NCI-H446 (cell line): Measurements from ENCODE around the gene CREB5.
"Not testable (repeated sequence)": the region's sequence is repeated elsewhere in the genome, so short reads cannot be mapped to it uniquely, and the experiment has no call there.

Source experiments
- DNase-seq, 2 experiments: peaks; one replicate each; lab custom pipeline; 2025; lab: John Stamatoyannopoulos, UW

Gene CREB5

DNA sequence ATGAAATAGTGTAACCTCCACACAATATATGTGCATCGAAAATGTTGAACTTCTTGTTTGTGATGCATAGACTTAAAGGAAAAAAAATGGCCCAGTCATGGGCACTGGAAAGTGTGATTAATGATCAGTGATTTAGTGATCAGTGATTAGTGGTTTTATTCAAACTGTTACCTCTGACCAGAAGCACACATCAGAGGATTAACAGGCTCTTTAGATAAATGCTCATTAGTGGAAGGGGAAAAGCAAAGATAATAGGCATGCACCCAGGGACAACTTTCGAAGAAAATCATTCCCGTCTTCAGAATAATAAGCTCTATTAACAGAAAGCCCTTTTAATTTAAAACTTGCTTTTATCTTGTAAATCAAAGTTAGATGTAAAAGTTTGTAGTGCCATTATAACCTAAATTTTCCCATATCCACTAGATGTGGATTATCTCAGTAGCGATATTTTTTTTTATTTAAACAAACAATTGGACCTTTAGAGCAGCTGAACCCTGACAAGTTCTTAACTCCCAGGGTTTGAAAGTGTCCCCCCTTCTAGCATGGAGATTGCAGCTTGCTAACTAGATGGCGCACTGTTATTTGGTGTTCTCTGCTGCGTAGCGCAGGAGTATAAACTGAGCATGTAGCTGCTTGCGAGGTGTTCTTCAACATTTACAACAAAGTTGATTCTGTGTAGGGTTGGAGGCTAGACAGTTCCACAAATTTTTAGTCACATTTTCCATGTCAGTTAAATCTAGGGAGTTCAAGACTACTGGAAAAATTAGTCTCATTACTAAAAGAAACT lies at the start of gene CREB5:
CREB5 (plus strand) TSS at position 643 of the 787 bp plus-strand sequence. CDS start 397 bp downstream, outside the sequence.
- no peak for DNase-seq

DNA sequence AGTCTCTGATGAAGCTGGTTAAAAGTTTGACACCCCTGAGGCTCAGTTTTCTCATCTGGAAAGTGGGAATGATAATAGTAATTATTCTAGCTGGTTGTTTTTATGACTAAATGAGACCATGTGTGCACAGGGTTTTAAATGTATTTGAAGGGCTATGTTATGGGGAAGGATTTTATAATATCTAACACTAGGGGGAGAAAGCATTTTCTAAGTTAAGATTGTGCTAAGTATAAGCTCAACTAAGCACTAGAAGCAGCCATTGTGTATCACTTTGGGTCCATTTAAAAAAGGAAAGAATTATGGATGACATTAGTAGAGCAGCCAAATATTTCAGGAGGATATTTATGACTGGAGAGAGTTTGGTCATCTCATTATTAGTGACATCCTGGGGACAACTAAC lies 49.5 kb upstream of the CREB5 start:
- no peak for DNase-seq

- no peak for DNase-seq
Measured at GRCh38 chr7:28364082-28364481, 48.2 kb upstream of the CREB5 start.

GRCh38 chr7:28369523-28369922 lies 42.8 kb upstream of the CREB5 start:
- no peak for DNase-seq

DNA sequence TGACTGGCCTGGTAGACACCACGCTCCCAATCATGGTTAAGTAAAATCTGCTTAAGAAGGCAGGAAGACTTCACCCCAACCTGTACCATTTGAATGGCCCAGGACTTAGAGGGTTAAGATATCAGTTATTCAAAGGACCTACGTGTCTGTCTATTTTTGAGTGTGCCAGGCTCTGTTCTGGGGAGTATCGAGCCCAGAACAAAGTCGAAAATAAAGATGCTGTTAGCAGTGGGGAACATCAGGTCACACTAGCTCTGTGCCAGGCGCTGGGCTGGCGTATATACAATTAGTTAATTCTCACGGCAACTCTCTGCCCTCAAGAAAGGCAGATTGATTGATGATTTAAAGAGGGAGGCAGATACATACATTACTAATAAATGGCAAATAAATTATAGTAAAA lies 40.5 kb upstream of the CREB5 start:
- no peak for DNase-seq

- no peak for DNase-seq
Measured at GRCh38 chr7:28373990-28374389, 38.3 kb upstream of the CREB5 start.

DNA sequence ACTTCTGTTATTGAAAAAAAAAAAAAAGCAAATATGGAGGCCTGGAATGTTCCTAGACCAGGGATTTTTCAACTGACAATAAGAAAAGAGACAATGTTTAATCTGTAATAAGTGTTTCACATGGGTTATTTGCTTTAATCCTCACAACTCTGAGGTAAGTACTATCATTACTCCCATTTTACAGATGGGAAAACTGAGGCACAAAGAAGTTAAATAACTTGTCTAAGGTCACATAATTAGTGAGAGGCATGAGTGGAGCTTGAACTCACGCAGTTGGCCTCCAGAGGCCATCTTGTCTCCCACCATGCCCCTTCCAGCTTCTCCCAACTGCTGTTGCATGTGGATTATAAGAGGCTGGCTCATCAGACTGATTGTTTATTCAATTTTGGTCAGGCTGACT lies 36.6 kb upstream of the CREB5 start:
- DNase-seq, result no peak

GRCh38 chr7:28376634-28377033 lies 35.7 kb upstream of the CREB5 start:
- DNase-seq, result no peak

DNA sequence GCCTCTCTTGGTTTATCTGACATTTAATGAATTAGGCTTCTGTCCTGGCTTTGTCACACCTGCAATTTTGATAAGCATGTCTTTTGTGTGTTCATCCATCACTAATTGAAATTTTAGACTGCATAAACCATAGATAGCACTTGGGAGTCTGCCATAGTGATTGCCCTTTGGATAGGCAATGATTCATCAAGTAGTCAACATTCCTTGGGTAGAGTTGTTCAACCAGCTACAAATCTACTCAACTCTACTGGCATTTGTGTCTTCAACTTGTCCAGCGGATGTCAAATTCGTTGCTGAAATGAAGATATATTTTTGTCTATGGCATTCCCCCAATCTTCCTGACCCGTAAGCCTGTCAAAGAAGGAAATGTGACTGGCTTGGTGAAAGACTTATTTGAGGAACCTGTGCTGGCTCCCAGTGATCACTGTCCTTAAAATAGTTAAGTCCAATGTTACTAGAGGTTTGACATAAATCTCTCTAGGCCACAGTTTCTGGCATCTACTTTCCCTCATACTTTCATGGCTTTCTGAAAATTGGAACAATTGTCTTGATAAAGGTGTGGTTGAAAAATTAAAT lies 33.7 kb upstream of the CREB5 start:
- DNase-seq, result no peak

- no peak for DNase-seq
Measured at GRCh38 chr7:28381466-28381865, 30.9 kb upstream of the CREB5 start.

- DNase-seq, result no peak
Measured at GRCh38 chr7:28382144-28382543, 30.2 kb upstream of the CREB5 start.

GRCh38 chr7:28383975-28384374 lies 28.3 kb upstream of the CREB5 start:
- DNase-seq, result no peak

DNA sequence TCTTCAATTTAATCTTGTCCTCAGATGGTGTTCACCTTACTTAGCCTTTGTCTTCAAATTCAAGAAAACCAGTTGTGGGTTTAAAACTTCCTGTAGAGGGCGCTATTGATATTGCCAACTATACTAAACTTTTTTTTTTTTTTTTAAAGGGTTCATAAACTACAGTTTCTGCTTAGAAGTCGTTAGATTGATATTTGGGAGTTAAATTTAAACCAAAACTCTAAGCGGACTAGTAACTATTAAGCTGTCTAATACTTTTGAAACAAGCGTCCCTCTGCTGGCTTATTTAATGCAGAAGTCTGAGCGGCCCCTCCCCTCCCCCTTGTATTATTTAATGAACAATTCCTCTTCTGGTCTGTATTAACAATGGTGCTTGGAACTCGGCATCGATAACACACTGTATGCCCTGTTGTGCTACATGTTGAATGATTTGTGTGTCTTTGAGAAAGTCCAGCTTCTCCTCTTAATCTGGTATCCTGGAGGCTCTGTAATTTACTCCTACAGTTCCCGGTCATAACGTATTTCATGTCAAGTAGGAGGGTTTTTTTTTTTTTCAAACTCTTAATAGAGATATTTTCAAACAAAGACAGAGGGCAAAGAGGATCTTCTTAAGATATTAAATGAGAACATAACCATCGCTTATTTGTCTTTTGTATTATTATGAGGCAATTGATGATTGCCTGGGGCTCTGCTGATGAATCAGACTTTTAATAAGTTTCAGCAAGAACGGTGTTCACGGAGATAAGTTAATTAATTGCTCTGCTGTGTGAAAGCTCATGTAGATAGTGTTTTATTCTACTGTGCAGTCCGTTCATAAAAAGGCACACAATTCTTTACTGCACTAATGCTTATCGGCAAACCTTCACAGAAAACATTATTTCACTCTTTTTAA lies 22.6 kb upstream of the CREB5 start:
- peak; percentile 7 to 61 for DNase-seq

- no peak for DNase-seq
Measured at GRCh38 chr7:28390426-28390825, 21.9 kb upstream of the CREB5 start.

GRCh38 chr7:28392289-28392688 lies 20.0 kb upstream of the CREB5 start:
- DNase-seq, result no peak

- no peak for DNase-seq
Measured at GRCh38 chr7:28395404-28395803, 16.9 kb upstream of the CREB5 start.

GRCh38 chr7:28395831-28396230 lies 16.5 kb upstream of the CREB5 start:
- no peak for DNase-seq

GRCh38 chr7:28397141-28397540 lies 15.2 kb upstream of the CREB5 start:
- DNase-seq, result no peak

DNA sequence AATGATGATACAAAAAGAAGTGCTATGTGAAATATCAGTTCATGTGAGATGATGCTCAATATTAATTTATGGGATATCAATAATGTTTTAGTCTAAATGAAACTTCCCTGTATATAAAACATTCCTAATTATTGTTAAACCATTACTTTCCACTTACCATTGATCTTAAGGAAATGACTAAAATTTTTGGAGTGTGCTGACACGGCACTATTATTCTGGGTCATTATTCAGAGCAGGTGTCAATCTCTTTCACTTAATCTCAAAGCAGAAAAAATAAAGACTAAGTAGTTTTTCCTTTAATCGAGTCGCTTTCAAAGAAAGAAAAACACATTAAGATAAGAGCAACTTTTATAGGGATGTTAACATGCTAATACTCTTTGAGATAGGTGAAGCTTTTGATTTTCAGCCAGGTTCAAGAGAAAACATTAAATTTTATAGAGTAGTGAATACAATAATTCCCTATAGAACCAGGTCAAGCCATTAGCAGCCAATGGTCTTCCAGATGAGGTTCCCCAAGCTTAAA lies 11.4 kb upstream of the CREB5 start:
- no peak for DNase-seq

DNA sequence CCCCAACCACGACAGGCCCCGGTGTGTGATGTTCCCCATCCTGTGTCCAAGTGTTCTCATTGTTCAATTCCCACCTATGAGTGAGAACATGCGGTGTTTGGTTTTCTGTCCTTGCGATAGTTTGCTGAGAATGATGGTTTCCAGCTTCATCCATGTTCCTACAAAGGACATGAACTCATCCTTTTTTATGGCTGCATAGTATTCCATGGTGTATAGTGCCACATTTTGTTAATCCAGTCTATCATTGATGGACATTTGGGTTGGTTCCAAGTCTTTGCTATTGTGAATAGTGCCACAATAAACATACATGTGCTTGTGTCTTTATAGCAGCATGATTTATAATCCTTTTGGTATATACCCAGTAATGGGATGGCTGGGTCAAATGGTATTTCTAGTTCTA lies 10.8 kb upstream of the CREB5 start:
- not testable (repeated sequence) for DNase-seq

- no peak for DNase-seq
Measured at GRCh38 chr7:28405662-28406061, 6.7 kb upstream of the CREB5 start.

- DNase-seq, result no peak
Measured at GRCh38 chr7:28406192-28406591, 6.1 kb upstream of the CREB5 start.

DNA sequence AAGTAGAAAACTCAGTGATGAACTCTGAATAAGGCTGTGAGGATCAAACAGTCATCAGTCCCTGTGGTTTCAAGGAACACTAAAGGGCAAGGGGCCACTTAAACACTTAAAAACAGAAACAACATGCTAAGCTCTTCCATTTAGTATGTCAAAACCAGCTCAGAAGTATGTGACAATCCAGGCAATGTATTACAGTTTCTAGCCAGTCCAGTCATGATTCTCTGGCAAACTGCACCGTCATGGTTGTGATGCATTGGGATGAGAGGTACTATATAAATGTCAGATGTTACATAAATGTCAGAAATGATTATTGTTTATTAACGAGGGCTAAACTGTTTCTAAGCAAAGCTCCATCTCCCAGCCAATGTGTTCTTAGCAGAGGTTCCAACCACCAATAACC lies 4.7 kb upstream of the CREB5 start:
- DNase-seq, result no peak
